GM18520 (cell line): ENCODE results near the gene TMEM205.
"Not testable (repeated sequence)": the region's sequence is repeated elsewhere in the genome, so short reads cannot be mapped to it uniquely, and the experiment has no call there.

Source experiments
- ATAC-seq: cut with Tn5 transposase; IDR thresholded peaks from one replicate; pipeline ENCODE4 v1.9.1; 2021; ENCODE audit not compliant: unreplicated experiment

Gene TMEM205

GRCh38 chr19:11346104-11346940 is at the start of gene TMEM205, which contains the start of gene CCDC159:
Gene TMEM205 (minus strand): TSS chr19:11346268. CDS start chr19:11345619, 649 bp downstream.
Gene CCDC159 (plus strand): TSS chr19:11346519. CDS start chr19:11346607, 88 bp downstream.
- ATAC-seq: peak; percentile 88

DNA sequence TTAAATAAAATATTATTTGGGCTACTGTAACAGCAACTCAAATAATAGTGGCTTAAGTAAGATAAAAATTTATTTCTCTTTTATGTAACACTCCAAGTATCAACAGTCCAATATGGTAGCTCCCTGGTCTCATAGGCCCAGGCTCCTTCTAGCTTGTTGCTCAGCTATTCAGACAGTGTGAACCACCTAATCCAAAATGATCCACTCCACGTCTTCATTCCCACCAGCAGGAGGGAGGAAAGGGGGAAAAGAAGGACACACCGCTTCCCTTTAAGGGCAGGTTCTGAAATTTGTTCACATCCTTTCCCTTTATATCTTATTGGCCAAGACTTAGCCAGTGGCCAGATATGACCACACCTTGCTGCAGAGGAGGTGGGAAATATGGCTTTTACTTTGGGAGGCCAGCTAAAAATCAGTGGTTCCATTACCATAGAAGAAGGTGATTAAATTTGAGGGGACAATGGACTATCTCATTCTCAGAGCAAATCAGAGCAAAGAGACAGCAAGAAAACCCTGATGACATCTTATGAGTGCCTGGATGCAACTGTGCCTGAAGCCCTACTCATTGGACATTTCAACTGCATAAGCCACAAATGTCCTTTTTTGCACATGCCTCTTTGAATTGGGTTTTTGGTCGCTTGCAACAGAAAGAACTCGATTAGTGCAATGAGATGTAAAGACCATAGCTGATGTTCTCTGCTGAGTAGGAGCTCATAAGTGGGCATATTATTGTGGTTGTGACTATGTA is 45.0 kb upstream of the TMEM205 start:
- ATAC-seq: no peak

- ATAC-seq: no peak
Observed at GRCh38 chr19:11390359-11390758, 44.3 kb upstream of the TMEM205 start.

DNA sequence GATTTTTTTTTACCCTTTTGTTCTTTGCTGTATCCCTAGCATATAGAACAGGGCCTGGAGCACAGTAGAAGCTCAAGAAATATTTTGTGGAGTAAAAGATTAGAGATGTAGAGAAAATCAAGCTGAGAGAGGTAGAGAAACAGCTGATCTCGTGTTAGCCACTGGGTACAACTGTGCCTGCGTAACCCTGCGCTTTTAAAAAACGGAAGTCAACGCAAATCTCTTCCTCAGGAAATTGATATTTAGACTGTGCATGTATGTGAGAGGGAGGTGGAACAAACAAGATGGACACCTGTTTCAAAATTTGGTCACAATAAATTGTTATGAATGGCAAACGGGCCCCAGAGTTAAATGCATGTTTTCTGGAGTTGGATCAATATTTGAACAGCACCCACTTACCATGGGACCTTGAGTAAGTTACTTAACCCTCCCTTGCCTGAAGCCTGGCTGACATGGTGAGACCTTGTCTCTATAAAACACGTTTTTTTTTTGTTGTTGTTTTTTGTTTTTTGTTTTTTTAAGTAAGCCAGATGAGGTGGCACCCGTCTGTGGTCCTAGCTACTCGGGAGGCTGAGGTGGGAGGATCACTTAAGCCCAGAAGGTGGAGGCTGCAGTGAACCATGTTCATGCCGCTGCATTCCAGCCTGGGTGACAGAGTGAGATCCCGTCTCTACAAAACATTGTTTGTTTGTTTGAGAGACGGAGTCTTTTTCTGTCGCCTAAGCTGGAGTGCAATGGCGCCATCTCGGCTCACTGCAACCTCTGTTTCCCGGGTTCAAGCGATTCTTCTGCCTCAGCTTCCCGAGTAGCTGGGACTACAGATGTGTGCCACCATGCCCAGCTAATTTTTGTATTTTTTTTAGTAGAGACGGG is 41.3 kb upstream of the TMEM205 start:
- no peak for ATAC-seq

GRCh38 chr19:11384778-11385129 is 38.7 kb upstream of the TMEM205 start:
- ATAC-seq: no peak

DNA sequence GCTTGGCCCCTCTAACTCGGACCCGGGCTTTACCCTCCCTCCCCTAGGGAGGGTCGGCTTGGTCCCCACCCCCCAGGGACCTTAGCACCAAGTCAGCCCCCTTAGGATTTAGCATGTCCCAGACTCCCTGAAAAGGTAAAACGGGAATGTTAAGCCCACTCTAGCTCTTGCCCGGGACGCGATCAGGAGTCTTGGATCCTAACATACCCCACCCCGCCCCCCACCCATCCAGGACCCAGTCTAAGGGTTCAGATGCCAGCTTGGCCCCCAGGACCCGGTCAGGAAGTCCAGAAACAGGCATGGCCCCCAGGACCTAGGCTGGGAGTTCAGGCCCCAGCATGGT is 37.6 kb upstream of the TMEM205 start:
- ATAC-seq: no peak

- no peak for ATAC-seq
Observed at GRCh38 chr19:11382898-11383705, 37.0 kb upstream of the TMEM205 start.

GRCh38 chr19:11380653-11381537 is 34.8 kb upstream of the TMEM205 start:
- peak; percentile 59 for ATAC-seq

DNA sequence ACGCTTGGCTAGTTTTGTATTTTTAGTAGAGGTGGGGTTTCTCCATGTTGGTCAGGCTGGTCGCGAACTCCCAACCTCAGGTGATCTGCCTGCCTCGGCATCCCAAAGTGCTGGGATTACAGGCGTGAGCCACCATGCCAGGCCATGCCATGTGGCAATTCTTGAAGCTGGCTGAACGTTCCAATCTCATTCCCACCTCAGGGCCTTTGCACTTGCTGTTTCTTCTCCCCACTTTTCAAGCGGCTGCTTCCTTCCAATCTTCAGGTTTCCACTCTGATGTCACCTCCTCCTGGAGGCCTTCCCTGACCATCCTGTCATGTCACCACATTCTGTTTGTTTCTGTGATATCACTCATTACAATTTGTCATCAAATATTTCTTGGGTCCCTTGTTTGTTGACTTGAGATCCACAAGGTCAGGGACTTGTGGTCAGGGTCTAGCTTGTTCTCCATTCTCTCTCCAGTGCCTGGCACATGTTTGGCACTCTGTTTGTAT is 33.8 kb upstream of the TMEM205 start:
- ATAC-seq: no peak

DNA sequence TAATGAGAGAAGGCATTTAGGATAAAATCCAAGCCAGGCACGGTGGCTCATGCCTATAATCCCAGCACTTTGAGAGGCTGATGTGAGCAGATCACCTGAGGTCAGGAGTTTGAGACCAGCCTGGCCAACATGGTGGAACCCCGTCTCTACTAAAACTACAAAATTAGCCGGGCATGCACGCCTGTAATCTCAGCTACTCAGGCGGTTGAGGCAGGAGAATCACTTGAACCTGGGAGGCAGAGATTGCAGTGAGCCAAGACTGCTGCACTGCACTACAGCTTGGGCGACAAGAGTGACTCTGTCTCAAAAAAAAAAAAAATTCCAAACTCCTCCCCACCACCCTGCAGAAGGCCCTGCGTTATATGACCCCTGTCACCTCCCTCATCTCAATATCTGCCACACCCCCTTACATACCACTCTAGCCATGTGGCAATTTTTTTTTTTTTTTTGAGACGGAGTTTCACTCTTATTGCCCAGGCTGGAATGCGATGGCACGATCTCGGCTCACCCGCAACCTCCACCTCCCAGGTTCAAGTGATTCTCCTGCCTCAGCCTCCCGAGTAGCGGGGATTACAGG is 33.3 kb upstream of the TMEM205 start:
- ATAC-seq: not testable (repeated sequence)

GRCh38 chr19:11378319-11379189 is 32.5 kb upstream of the TMEM205 start:
- ATAC-seq: no peak

- no peak for ATAC-seq
Observed at GRCh38 chr19:11377756-11378155, 31.7 kb upstream of the TMEM205 start.

- ATAC-seq: no peak
Observed at GRCh38 chr19:11377237-11377636, 31.2 kb upstream of the TMEM205 start.

DNA sequence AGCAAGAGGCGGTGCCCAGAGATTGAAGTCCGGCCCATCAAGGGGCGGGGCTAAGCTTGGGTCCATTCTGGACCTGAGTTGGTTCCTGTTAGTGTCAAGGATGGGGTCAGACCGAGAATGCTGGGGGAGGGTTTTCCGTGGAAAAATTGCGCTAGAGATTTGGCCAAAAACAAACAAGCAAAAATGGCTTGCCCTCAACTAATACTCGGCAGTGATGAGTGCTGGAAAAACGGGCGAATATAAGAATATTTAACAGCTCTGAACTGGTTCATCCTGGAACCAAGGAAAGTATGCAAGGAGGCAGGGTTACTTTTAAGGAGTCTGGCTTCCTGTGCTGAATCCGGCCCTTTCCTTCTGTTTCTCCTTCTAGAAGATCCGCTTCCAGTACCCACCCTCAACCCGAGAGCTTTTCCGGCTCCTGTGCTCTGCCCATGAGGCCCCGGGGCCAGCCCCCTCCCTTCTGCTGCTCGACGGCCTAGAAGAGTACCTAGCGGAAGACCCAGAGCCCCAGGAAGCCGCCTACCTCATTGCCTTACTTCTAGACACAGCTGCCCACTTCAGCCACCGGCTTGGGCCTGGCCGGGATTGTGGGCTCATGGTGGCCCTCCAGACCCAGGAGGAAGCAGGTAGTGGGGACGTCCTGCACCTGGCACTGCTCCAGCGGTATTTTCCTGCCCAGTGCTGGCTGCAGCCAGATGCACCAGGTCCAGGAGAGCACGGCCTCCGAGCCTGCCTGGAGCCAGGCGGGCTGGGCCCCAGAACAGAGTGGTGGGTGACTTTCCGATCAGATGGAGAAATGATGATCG is 29.3 kb upstream of the TMEM205 start:
- no peak for ATAC-seq

DNA sequence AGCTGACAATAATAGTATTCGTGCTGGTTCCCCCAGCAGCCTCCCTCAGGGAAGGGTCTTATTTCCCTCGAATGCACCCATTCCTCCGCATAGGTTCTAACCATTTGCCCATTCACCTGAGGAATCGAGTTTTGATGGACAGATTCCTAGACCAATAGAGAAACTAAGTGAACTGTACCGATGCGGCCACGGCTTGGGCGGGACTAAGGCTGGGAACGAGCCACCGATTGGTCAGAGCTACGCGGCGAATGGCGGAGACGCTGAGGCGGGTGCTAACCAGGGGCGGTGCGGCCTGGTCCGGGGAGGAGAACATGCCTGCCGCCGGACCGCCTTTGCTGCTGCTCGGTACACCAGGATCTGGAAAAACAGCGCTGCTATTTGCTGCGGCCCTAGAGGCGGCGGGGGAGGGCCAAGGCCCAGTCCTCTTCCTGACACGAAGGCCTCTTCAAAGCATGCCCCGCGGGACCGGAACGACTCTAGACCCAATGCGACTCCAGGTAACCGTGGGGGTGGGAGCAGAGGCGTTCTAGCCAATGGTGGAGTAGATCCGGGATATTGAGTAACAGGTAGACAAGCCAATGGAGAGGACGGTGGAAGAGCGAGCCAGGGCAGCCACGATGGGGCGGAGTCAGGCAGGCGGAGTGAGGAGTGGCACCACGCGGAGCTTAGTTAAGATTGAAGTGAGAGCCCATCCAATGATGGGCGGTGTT is 28.5 kb upstream of the TMEM205 start, which contains the start of gene SWSAP1:
Gene SWSAP1 (plus strand): TSS at position 234 of the 710 bp plus-strand sequence. CDS start 15 bp downstream, at position 249.
- ATAC-seq: peak; percentile 90

- ATAC-seq: no peak
Observed at GRCh38 chr19:11373885-11374432, 27.9 kb upstream of the TMEM205 start.
